ENCODE results near the gene CDK18. TPM values are rescaled to one million over a fixed set of nuclear protein-coding genes. Genes with fewer than 3 reads are reported as not detected.
"Not testable (repeated sequence)": the region's sequence is repeated elsewhere in the genome, so short reads cannot be mapped to it uniquely, and the experiment has no call there.

CDK18 gene
- total RNA-seq, 1 donor from 2014 or later = not detected

GRCh38 chr1:205480349-205480985, 24.0 kb upstream of the CDK18 start:
- no peak for DNase-seq (ENCODE audit: low read depth, low spot score)

- no peak for DNase-seq (ENCODE audit: low read depth, low spot score)
Observed at GRCh38 chr1:205481218-205481617, 23.3 kb upstream of the CDK18 start.

- no peak for DNase-seq (ENCODE audit: low read depth, low spot score)
Observed at GRCh38 chr1:205481629-205482151, 22.8 kb upstream of the CDK18 start.

GRCh38 chr1:205482587-205482986, 21.9 kb upstream of the CDK18 start:
- DNase-seq (ENCODE audit: low read depth, low spot score) = not testable (repeated sequence)

- DNase-seq (ENCODE audit: low read depth, low spot score) = no peak
Observed at GRCh38 chr1:205483372-205483771, 21.1 kb upstream of the CDK18 start.

GRCh38 chr1:205484985-205485967, 19.2 kb upstream of the CDK18 start:
- peak; percentile 19 for DNase-seq (ENCODE audit: low read depth, low spot score)

DNA sequence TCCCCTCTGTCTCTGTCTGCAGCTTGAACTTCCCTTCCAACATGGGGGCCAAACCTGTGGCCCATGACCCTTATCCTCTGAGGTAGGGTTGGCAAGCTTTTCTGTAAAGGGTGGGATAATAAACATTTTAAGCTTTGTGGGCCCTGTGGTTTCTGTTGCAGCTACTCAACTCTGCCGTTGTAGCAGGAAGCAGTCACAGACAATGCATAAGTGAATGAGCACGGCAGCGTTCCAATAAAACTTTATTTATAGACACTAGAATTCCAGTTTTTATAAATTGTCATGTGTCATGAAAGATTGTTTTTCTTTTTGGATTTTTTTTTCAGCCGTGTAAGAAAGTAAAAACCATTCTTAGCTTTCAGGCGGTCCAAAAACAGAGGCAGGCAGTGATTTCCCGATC, 18.2 kb upstream of the CDK18 start:
- no peak for DNase-seq (ENCODE audit: low read depth, low spot score)

- peak; percentile 8 for DNase-seq (ENCODE audit: low read depth, low spot score)
Observed at GRCh38 chr1:205488074-205488723, 16.3 kb upstream of the CDK18 start.

- no peak for DNase-seq (ENCODE audit: low read depth, low spot score)
Observed at GRCh38 chr1:205491794-205492193, 12.7 kb upstream of the CDK18 start.

- DNase-seq (ENCODE audit: low read depth, low spot score) = no peak
Observed at GRCh38 chr1:205492201-205492667, 12.2 kb upstream of the CDK18 start.

DNA sequence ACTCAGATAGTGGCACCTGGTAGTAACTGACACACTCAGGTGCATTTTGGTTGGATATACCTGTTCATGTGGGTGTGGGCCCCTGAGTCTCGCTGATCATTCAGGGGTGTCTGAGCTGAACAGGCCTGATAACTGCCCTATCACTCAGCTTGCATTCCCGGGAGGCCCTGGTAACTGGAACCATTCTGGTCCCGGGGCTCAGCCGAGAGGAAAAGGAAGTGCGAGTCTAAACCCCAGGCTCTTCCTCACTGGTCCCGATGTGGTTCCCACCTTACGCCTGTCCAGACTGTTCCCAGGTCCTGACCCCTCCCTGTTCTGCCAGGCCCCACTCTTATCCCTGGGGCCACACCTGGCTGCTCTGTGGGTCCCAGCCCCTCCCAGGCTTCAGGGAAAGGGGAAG, 11.7 kb upstream of the CDK18 start:
- DNase-seq (ENCODE audit: low read depth, low spot score) = no peak

- no peak for DNase-seq (ENCODE audit: low read depth, low spot score)
Observed at GRCh38 chr1:205493241-205494085, 11.0 kb upstream of the CDK18 start.

- no peak for DNase-seq (ENCODE audit: low read depth, low spot score)
Observed at GRCh38 chr1:205494115-205494514, 10.4 kb upstream of the CDK18 start.

DNA sequence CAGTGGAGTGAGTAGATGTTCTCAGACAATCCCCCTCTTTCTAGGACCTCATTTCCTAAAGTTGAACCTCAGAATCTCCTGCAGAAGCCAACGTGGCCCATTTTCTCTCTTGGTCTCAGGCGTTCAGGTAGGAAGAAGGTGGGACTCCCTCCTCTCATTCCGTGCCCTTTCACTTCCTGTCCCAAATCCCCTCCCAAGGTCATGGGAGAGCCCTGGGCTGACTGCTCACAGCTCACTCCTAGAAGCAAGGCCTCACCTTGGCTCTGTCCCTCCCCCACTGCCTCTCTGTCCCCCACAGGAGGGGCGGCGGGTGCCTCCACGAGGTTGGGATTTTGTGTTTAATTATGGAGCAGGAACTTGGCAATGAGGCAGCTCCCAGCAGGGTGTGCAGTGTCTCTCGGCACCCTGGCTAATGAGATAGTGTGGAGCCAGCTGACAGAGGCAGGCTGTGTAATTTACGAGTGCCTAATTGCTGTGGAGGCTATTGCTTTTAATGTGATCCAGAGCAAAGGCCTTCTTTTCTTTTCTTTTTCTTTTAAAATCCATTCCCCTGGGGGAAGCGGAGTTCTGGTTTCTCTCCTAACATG, 9.1 kb upstream of the CDK18 start:
- no peak for DNase-seq (ENCODE audit: low read depth, low spot score)

GRCh38 chr1:205496661-205497060, 7.8 kb upstream of the CDK18 start:
- no peak for DNase-seq (ENCODE audit: low read depth, low spot score)

DNA sequence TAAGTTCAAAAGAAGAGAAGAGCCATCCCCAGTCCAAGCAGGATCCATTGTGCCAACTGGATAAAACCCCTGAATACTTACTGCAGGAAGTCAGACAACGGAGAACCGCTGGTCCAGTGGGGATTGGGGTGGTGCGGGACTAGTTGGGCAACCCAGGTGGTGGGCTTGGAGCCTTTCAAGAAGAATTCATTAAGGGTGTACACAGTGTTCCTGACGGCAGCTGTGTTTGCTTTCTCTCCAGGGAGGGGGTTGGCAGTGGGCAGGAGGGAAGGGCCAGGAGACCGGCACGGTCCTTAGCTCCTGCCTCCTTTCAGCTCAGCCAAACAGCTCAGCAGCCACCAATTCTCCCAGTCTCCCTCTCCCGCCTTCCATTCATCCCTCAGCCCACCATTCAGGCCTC, 7.1 kb upstream of the CDK18 start:
- DNase-seq (ENCODE audit: low read depth, low spot score) = no peak

DNA sequence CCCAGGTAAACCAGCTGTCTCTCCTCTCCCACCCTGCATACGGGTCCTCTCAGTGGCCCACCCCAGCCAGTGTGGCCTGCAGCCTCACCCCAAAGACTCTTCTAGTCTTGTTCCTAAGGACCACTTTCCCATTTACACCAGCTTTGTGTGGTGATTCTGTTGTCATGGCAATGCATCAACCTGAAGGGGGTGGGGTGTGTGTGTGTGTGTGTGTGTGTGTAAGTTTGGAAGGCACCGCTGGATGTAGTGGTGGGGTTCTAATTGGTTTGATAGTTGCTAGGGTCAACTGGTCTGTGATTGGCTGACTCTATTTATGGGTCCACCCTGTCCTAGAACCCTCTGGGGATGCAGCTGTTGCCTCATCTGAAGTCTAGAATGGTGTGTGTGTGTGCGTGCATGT, 4.7 kb upstream of the CDK18 start:
- no peak for DNase-seq (ENCODE audit: low read depth, low spot score)

DNA sequence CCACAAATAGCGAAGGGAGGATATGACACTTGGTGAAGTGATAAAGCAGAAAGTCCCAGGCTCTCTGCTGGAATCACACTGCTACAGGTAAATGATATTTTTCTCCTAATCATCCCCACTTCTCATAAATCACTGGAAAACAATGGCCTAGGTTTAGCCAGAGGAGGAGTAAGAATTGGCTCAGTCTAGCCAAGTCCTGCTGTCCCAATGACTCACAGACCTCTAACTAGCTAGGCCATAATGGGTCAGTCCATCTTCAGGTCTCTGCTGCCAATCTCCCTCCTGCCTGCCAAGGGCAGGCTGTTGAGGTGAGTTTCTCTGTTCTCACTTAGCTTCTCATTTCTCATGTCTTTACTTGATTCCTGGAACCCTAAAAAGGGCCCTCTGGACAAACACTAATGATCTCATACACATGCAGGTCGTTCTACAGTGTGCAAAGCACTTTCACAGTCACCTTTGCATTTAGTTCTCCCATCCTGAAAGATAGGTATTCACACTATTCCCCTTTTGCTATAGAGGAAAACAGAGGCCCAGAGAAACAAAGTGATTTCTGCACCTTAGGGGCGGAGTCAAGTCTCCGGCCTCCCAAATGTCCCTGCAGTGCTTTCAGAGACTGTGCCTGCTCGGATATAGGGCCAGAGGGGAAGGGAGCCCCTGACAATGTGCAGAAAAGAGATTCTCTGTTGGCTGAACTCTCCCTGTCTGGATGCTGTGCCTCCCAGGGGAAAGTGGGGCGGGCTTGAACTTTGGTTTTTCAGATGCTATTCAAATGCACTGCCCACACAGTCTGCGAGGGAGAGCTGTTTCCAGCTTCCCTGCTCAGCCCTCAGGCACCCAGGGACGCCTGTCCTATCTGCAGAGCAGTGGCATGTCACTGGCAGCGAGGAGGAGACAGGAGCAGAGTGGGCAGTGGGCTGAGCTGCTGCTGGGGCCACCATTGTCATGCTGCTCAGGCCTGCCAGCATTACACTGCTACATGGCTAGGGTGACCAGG, 3.9 kb upstream of the CDK18 start:
- DNase-seq (ENCODE audit: low read depth, low spot score) = no peak

- DNase-seq (ENCODE audit: low read depth, low spot score) = no peak
Observed at GRCh38 chr1:205502111-205502810, 2.2 kb upstream of the CDK18 start.

Measured in pulmonary artery endothelial cell (primary cell).